NCI-H345 treated with DMSO at 0.1 percent for 48 hours (cell line): ENCODE results near the gene CMKLR1.

Experiments used
- DNase-seq: peaks from one replicate; lab custom pipeline; 2025; ENCODE audit not compliant: unreplicated experiment; lab: John Stamatoyannopoulos, UW

CMKLR1 gene

GRCh38 chr12:108338915-108339657 lies at the start of gene CMKLR1:
TSS of gene CMKLR1 (minus strand) at chr12:108339311. CDS start at chr12:108293591, 45,720 bp downstream.
- DNase-seq, result no peak

- DNase-seq, result no peak
Observed at GRCh38 chr12:108387771-108388170, 48.7 kb upstream of the CMKLR1 start.

GRCh38 chr12:108386709-108387360 lies 47.7 kb upstream of the CMKLR1 start:
- DNase-seq, result no peak

- DNase-seq, result no peak
Observed at GRCh38 chr12:108382437-108382801, 43.3 kb upstream of the CMKLR1 start.

- no peak for DNase-seq
Observed at GRCh38 chr12:108381787-108382436, 42.8 kb upstream of the CMKLR1 start.

GRCh38 chr12:108380382-108380781 lies 41.3 kb upstream of the CMKLR1 start:
- no peak for DNase-seq

- no peak for DNase-seq
Observed at GRCh38 chr12:108379823-108380222, 40.7 kb upstream of the CMKLR1 start.

GRCh38 chr12:108378926-108379325 lies 39.8 kb upstream of the CMKLR1 start:
- DNase-seq, result no peak

GRCh38 chr12:108377260-108377659 lies 38.1 kb upstream of the CMKLR1 start:
- DNase-seq, result no peak

GRCh38 chr12:108375986-108376663 lies 37.0 kb upstream of the CMKLR1 start:
- no peak for DNase-seq

- DNase-seq, result no peak
Observed at GRCh38 chr12:108374596-108375320, 35.6 kb upstream of the CMKLR1 start.

- DNase-seq, result no peak
Observed at GRCh38 chr12:108373111-108373510, 34.0 kb upstream of the CMKLR1 start.

GRCh38 chr12:108371801-108372344 lies 32.8 kb upstream of the CMKLR1 start:
- DNase-seq, result no peak

GRCh38 chr12:108370415-108370814 lies 31.3 kb upstream of the CMKLR1 start:
- DNase-seq, result no peak

GRCh38 chr12:108369736-108370396 lies 30.8 kb upstream of the CMKLR1 start:
- DNase-seq, result no peak

- no peak for DNase-seq
Observed at GRCh38 chr12:108368089-108368488, 29.0 kb upstream of the CMKLR1 start.

- no peak for DNase-seq
Observed at GRCh38 chr12:108367436-108367835, 28.3 kb upstream of the CMKLR1 start.

GRCh38 chr12:108365324-108365723 lies 26.2 kb upstream of the CMKLR1 start:
- no peak for DNase-seq

GRCh38 chr12:108364879-108365278 lies 25.8 kb upstream of the CMKLR1 start:
- no peak for DNase-seq

- DNase-seq, result no peak
Observed at GRCh38 chr12:108363565-108363964, 24.5 kb upstream of the CMKLR1 start.
